Esophagus muscularis mucosa (tissue), 4 donors: ENCODE results near the gene SRSF6. TPM values are rescaled to one million over a fixed set of nuclear protein-coding genes. Genes with fewer than 3 reads are reported as not detected.

Experiments
- DNase-seq: peaks from one replicate; pipeline ENCODE4 v3.0.0-alpha.2; 2017; ENCODE audit errors: extremely low spot score
- H3K27ac ChIP-seq, 4 donors: fragments of 200-600 bp; sonication (generic); replicated peaks in 1 of 4; 1 replicate in 3 of 4; 2 replicates in 1 of 4; pipeline ENCODE4 v1.5.1; 2016 to 2019; ENCODE audit warnings: mild to moderate bottlenecking in 1 of 4
- H3K27me3 ChIP-seq, 4 donors: fragments of 200-600 bp; sonication (generic); one replicate each; pipeline versions ENCODE4 v1.5.1 to v1.6.0; 2016 to 2019
- H3K36me3 ChIP-seq, 4 donors: fragments of 200-600 bp; sonication (generic); one replicate each; pipeline ENCODE4 v1.5.1; 2016 to 2019
- H3K4me1 ChIP-seq, 4 donors: fragments of 200-600 bp; sonication (generic); one replicate each; pipeline ENCODE4 v1.5.1; 2016 to 2019
- H3K4me3 ChIP-seq, 4 donors: fragments of 200-600 bp; sonication (generic); 1 replicate in 2 of 4; 2 replicates in 2 of 4; pipeline ENCODE4 v1.5.1; 2016 to 2019; ENCODE audit warnings: mild to moderate bottlenecking in 4 of 4, moderate library complexity in 1 of 4
- H3K9me3 ChIP-seq, 4 donors: fragments of 200-600 bp; sonication (generic); 1 replicate in 3 of 4; 2 replicates in 1 of 4; pipeline ENCODE4 v1.5.1; 2016 to 2019
- EP300 ChIP-seq: sonication (generic); formaldehyde crosslinking; IDR thresholded peaks from one replicate; pipeline ENCODE4 v1.6.1; 2017; ENCODE audit warnings: antibody characterized with exemption
- POLR2A ChIP-seq: fragments of 450-650 bp; IDR thresholded peaks from one replicate; pipeline ENCODE4 v1.6.1; 2017; ENCODE audit warnings: antibody characterized with exemption, moderate library complexity, mild to moderate bottlenecking, low read depth
- POLR2AphosphoS5 ChIP-seq, 2 donors: sonication (generic); formaldehyde crosslinking; IDR thresholded peaks; one replicate each; pipeline ENCODE4 v1.6.1; 2017; ENCODE audit warnings: antibody characterized with exemption in 2 of 2
- WGBS: methylation state at CpG from one replicate; pipeline ENCODE4 v1.1.5; 2018; 5-methylcytosine and 5-hydroxymethylcytosine counted together
- intact Hi-C: fragments of 100-400 bp; cut with DNase I; formaldehyde crosslinking; loops from one replicate; pipeline ENCODE4 v1.15.1; 2023
- total RNA-seq, 4 donors: library from RNA; depleted of rRNA; stranded (reverse); fragments of >200 nt; gene quantifications; one replicate each; pipeline versions ENCODE4 v1.1.0 to v1.2.1, GENCODE V29; 2016
- TF ChIP-seq, protein P1 (sequence below), 3 experiments: fragments of 200-600 bp in 2 of 3; fragments of 450-650 bp in 1 of 3; sonication (generic) in 2 of 3; IDR thresholded peaks; one replicate each; pipeline ENCODE4 v1.5.1; 2017 to 2019; ENCODE audit warnings: antibody characterized with exemption in 3 of 3, mild to moderate bottlenecking in 2 of 3, moderate library complexity in 1 of 3

The SRSF6 gene
- total RNA-seq, 4 donors from 2014 or later: 22.4 to 46.1 (median 25.3) TPM

DNA sequence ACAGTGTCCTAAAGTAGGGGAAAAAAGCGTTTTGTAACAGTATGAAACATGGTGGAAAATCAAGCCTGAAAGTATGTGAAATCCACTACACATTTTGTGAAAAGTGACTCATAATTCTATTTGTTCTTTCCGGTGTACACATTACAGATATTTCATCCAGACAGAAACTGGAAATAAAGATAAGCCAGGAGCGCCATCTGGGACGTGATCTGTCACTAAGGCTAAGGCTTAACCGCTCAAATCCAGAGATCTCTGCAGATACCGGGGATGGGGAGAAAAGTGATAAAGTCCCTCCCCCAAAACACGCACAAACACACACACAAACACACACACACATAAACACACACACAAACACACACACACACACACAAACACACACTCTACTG, 26.6 kb upstream of the SRSF6 start:
- Histone ChIP-seq H3K36me3 (no peaks in the 10 kb centered on the region), H3K27me3 (peaks cover 0 to 3% (median 0%) of the 10 kb centered on the region in 4 donors)

DNA sequence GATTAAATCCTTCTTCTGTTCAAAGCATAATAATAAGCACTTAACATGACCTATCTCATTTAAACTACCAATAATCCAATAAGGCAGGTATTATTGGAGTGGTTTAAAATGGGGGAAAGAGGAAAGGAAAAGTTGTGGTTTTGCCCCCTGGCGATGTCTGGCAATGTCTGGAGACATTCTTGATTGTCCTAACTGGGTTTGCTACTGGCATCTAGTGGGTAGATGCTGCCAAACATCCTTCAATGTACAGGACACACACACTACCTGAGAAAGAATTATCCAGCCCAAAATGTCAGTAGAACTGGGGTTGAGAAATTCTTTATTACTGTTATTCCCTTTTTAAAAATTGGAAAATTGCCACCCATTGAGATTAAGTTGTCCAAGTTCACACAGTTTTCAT, 25.2 kb upstream of the SRSF6 start:
- intact Hi-C loops: no loop called here
- Histone ChIP-seq H3K27ac (no peak overlapping the region), H3K4me1 (no peaks in the 10 kb centered on the region), H3K27me3 (peaks cover 0 to 3% (median 0%) of the 10 kb centered on the region in 4 donors), H3K9me3 (peaks cover 0 to 4% (median 0%) of the 10 kb centered on the region in 4 donors), H3K4me3 (no peak overlapping the region), H3K36me3 (no peaks in the 10 kb centered on the region)
- 65% methylated on average over 1 of the region's 1 CpG for WGBS
- TF ChIP-seq POLR2AphosphoS5 (IDR thresholded peaks at IDR 0.05) (no peak), EP300 (no peak), POLR2A (no peak)
- TF ChIP-seq, protein P1, sequence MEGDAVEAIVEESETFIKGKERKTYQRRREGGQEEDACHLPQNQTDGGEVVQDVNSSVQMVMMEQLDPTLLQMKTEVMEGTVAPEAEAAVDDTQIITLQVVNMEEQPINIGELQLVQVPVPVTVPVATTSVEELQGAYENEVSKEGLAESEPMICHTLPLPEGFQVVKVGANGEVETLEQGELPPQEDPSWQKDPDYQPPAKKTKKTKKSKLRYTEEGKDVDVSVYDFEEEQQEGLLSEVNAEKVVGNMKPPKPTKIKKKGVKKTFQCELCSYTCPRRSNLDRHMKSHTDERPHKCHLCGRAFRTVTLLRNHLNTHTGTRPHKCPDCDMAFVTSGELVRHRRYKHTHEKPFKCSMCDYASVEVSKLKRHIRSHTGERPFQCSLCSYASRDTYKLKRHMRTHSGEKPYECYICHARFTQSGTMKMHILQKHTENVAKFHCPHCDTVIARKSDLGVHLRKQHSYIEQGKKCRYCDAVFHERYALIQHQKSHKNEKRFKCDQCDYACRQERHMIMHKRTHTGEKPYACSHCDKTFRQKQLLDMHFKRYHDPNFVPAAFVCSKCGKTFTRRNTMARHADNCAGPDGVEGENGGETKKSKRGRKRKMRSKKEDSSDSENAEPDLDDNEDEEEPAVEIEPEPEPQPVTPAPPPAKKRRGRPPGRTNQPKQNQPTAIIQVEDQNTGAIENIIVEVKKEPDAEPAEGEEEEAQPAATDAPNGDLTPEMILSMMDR (IDR thresholded peaks at IDR 0.05): no peak
- peak; percentile 17 for DNase-seq

More for the DNA sequence above, 26.6 kb upstream of the SRSF6 start:
- Histone ChIP-seq H3K27ac (no peak overlapping the region), H3K4me3 (no peak overlapping the region), H3K9me3 (peaks cover 0 to 4% (median 0%) of the 10 kb centered on the region in 4 donors), H3K4me1 (no peaks in the 10 kb centered on the region)
- 74% methylated on average over 7 of the region's 7 CpGs for WGBS
- TF ChIP-seq POLR2AphosphoS5 (IDR thresholded peaks at IDR 0.05) (no peak), EP300 (no peak), POLR2A (no peak)
- TF ChIP-seq, protein P1 (IDR thresholded peaks at IDR 0.05): no peak
- intact Hi-C loops: no loop called here
- no peak for DNase-seq

DNA sequence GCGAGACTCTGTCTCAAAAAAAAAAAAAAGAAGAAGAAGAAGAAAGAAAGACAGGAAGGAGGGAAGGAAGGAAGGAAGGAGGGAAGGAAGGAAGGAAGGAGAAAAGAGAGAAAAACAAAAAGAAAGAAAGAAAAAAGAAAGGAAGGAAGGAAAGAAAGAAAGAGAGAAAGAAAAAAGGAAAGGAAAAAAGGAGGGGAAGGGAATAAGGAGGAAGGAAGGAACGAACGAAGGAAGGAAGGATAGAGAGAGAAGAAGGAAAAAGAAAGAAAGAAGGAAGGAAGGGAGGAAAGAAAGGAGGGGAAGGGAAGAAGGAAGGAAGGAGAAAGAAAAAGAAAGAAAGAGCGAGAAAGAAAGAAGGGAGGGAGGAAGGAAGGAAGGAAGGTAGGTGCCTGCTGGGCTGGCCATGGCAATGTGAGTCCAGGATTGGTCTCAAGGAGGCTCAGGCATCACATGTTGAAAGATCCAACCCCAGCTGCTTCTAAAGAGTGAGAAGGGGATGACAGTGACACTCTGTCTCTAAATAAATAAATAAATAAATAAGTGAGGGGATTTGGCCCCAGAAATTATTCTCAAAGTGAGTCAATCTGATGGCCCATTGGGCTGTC, 24.3 kb upstream of the SRSF6 start:
- 87% methylated on average over 4 of the region's 4 CpGs for WGBS
- Histone ChIP-seq H3K4me1 (no peaks in the 10 kb centered on the region), H3K27me3 (peaks cover 0 to 3% (median 0%) of the 10 kb centered on the region in 4 donors), H3K36me3 (no peaks in the 10 kb centered on the region), H3K27ac (no peak overlapping the region), H3K9me3 (peaks cover 0 to 4% (median 0%) of the 10 kb centered on the region in 4 donors), H3K4me3 (no peak overlapping the region)
- intact Hi-C loops: no loop called here
- DNase-seq: no peak
- TF ChIP-seq POLR2A (no peak), POLR2AphosphoS5 (IDR thresholded peaks at IDR 0.05) (no peak)
- TF ChIP-seq, protein P1 (IDR thresholded peaks at IDR 0.05): no peak

DNA sequence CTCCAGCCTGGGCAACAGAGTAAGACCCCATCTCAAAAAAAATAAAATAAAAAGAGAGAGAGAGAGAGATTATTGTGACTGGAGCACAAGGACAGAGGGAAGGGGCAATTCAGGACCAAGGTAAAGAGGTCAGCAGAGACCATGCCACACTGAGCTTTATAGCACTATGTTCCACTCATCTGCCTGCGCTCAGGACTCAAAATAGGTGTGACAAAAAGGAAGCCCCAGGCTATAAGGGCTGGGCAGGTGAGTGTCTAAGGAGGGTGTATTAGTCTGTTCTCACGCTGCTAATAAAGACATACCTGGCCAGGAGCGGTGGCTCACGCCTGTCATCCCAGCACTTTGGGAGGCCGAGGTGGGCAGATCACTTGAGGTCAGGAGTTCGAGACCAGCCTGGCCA, 23.1 kb upstream of the SRSF6 start:
- Histone ChIP-seq H3K4me3 (no peak overlapping the region), H3K9me3 (peaks cover 0 to 4% (median 0%) of the 10 kb centered on the region in 4 donors), H3K27ac (no peak overlapping the region), H3K36me3 (no peaks in the 10 kb centered on the region), H3K4me1 (no peaks in the 10 kb centered on the region), H3K27me3 (peaks cover 0 to 3% (median 0%) of the 10 kb centered on the region in 4 donors)
- WGBS: 96% methylated on average over 6 of the region's 6 CpGs
- no peak for TF ChIP-seq POLR2A
- TF ChIP-seq, protein P1 (IDR thresholded peaks at IDR 0.05): no peak
- TF ChIP-seq POLR2AphosphoS5 (IDR thresholded peaks at IDR 0.05): no peak
- intact Hi-C loops: no loop called here
- no peak for DNase-seq
